ENCODE results near the gene SLC16A3. TPM values are rescaled to one million over a fixed set of nuclear protein-coding genes. Genes with fewer than 3 reads are reported as not detected.
"Not testable (repeated sequence)": the region's sequence is repeated elsewhere in the genome, so short reads cannot be mapped to it uniquely, and the experiment has no call there.

Gene SLC16A3
- total RNA-seq, 1 experiment from 2014 or later: 677 TPM

- no peak for DNase-seq (ENCODE audit: low read depth)
- in situ Hi-C loops (cut with HindIII; ENCODE audit: low pct_unique_long_range_greater_than_20kb, low sequenced_read_pairs): no loop called here
Observed at GRCh38 chr17:82252511-82253178, 23.8 kb downstream of the SLC16A3 start.

- in situ Hi-C loops (cut with HindIII; ENCODE audit: low pct_unique_long_range_greater_than_20kb, low sequenced_read_pairs): no loop called here
- DNase-seq (ENCODE audit: low read depth): no peak
Observed at GRCh38 chr17:82253179-82253544, 24.3 kb downstream of the SLC16A3 start.

DNA sequence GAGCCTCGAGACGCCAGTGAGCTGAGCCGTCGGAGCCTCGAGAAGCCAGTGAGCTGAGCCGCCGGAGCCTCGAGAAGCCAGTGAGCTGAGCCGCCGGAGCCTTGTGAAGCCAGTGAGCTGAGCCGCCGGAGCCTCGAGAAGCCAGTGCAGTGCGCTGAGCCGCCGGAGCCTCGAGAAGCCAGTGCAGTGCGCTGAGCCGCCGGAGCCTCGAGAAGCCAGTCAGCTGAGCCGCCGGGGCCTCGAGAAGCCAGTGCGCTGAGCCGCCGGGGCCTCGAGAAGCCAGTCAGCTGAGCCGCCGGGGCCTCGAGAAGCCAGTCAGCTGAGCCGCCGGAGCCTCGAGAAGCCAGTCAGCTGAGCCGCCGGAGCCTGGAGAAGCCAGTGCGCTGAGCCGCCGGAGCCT, 25.3 kb downstream of the SLC16A3 start:
- DNase-seq (ENCODE audit: low read depth); in situ Hi-C loops (cut with HindIII; ENCODE audit: low pct_unique_long_range_greater_than_20kb, low sequenced_read_pairs): not testable (repeated sequence)

DNA sequence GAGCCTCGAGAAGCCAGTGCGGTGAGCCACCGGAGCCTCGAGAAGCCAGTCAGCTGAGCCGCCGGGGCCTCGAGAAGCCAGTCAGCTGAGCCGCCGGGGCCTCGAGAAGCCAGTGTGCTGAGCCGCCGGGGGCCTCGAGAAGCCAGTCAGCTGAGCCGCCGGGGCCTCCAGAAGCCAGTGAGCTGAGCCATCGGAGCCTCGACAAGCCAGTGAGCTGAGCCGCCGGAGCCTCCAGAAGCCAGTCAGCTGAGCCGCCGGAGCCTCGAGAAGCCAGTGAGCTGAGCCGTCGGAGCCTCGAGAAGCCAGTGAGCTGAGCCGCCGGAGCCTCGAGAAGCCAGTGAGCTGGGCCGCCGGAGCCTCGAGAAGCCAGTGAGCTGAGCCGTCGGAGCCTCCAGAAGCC, 25.9 kb downstream of the SLC16A3 start:
- in situ Hi-C loops (cut with HindIII; ENCODE audit: low pct_unique_long_range_greater_than_20kb, low sequenced_read_pairs); DNase-seq (ENCODE audit: low read depth): not testable (repeated sequence)

DNA sequence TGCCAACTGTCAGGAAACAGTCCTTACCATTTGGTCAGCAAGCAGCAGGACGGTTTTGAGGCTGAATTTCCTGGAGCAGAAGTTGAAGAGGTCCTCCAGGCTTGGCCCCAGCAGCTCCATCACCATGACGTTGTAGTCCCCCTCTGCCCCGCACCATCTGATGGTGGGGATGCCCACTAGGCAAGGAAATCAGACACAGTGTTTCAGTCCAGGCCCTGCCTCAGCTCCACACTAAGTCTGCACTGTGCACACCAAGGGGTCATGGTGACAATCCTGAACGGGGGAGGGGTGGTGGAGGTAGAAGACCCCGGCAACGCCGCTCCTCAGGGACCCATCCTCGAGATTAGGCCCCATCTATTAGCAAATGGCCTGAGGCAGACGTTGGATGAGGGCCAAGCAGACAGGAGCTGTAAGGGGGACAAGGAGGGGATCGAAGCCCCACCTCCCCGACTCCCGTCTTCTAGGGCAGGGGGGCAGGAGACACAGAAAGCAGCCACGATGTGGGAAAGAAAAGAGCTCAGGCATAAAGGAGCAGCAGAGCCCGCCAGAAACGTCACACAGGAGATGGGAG, 26.6 kb downstream of the SLC16A3 start:
- DNase-seq (ENCODE audit: low read depth): no peak
- in situ Hi-C loops (cut with HindIII; ENCODE audit: low pct_unique_long_range_greater_than_20kb, low sequenced_read_pairs): no loop called here

DNA sequence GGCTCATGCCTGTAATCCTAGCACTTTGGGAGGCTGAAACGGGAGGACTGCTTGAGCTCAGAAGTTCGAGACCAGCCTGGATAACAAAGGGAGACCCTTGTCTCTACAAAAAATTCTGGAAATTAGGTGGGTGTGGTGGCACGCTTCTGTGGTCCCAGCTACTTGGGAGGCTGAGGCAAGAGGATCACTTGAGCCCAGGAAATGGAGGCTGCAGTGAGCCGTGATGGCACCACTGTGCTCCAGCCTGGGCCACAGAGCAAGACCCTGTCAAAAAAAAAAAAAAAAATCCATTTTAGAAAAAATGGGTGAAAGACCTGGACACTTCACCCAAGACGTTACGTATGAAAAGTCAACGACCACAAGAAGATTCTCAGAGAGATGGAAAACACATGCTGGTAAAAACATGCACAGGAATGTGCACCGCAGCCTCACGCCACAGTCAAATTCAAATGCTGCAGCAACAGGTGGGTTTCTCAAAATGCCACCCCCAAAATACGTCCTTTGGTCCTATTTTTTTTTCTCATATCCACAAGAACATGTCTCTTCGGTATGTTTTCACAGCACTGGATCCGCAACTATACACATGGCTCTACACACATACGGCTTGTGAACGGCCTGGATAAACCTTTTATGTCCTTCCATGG, 27.5 kb downstream of the SLC16A3 start:
- in situ Hi-C loops (cut with HindIII; ENCODE audit: low pct_unique_long_range_greater_than_20kb, low sequenced_read_pairs): no loop called here
- no peak for DNase-seq (ENCODE audit: low read depth)

GRCh38 chr17:82257473-82257872, 28.6 kb downstream of the SLC16A3 start:
- in situ Hi-C loops (cut with HindIII; ENCODE audit: low pct_unique_long_range_greater_than_20kb, low sequenced_read_pairs): no loop called here
- peak; percentile 56 for DNase-seq (ENCODE audit: low read depth)

GRCh38 chr17:82258555-82258954, 29.7 kb downstream of the SLC16A3 start:
- no peak for DNase-seq (ENCODE audit: low read depth)
- in situ Hi-C loops (cut with HindIII; ENCODE audit: low pct_unique_long_range_greater_than_20kb, low sequenced_read_pairs): no loop called here

- in situ Hi-C loops (cut with HindIII; ENCODE audit: low pct_unique_long_range_greater_than_20kb, low sequenced_read_pairs); DNase-seq (ENCODE audit: low read depth): not testable (repeated sequence)
Observed at GRCh38 chr17:82259972-82260961, 31.4 kb downstream of the SLC16A3 start.

- in situ Hi-C loops (cut with HindIII; ENCODE audit: low pct_unique_long_range_greater_than_20kb, low sequenced_read_pairs): no loop called here
- no peak for DNase-seq (ENCODE audit: low read depth)
Observed at GRCh38 chr17:82262344-82262743, 33.5 kb downstream of the SLC16A3 start.

GRCh38 chr17:82263641-82264040, 34.8 kb downstream of the SLC16A3 start:
- in situ Hi-C loops (cut with HindIII; ENCODE audit: low pct_unique_long_range_greater_than_20kb, low sequenced_read_pairs): no loop called here
- no peak for DNase-seq (ENCODE audit: low read depth)

DNA sequence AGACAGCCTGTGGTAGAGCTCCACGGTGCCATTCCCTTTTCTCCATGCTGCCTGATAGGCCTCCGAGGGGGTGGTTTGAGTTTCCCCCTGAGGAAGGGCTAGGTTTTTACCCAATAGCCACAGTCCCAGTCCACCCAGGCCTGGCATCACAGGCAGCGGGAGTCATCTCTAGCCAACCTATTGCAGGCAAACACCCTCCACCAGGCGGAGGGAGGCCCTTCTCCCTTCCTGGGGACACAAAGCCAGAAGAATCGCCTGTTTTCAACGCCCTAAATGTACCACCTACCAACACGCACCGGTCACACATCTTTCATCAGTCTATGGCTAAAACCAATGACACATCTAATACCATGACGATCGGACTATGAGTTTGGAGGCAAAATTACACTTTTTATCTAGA, 37.3 kb downstream of the SLC16A3 start:
- in situ Hi-C loops (cut with HindIII; ENCODE audit: low pct_unique_long_range_greater_than_20kb, low sequenced_read_pairs): no loop called here
- no peak for DNase-seq (ENCODE audit: low read depth)

DNA sequence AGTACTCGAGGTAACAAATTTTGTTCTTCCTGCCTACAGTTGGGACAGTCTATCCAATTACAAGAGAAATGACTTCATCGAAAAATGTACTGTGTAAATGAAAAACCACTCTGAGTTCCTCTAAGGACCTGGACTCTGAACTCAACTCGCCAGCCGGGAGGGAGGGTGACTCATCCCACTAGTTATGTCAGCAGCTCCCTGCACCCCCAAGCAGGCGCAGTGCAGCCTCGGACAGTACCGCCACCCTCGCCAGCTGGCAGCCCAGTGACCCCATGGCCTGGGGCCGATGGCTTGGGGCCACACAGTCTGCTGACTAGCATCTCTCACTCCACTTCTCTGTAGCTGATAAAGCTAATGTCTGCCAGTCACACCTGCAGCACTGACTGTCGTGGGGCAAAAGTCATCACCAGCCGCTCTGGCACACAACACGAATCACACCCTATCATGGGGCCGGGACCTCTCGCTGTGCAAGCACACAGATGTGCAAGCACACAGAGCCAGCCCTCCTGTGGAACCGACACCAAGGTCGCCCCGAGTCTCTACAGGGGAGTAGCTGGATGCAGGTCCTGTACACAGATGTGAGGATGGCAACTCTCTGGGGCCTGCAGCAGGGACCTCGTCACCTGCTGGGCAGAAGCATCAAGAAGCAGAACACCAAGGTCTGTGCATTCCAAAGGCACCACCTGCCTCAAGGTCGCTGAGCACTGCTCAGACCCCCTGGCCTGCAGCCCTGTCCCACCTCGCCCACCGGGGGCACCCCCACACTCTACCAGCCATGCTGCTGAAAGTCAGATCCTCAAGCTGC, 38.9 kb downstream of the SLC16A3 start:
- DNase-seq (ENCODE audit: low read depth): peak; percentile 91
- in situ Hi-C loops (cut with HindIII; ENCODE audit: low pct_unique_long_range_greater_than_20kb, low sequenced_read_pairs): no loop called here

GRCh38 chr17:82269138-82269881, 40.5 kb downstream of the SLC16A3 start:
- DNase-seq (ENCODE audit: low read depth): no peak
- in situ Hi-C loops (cut with HindIII; ENCODE audit: low pct_unique_long_range_greater_than_20kb, low sequenced_read_pairs): no loop called here

DNA sequence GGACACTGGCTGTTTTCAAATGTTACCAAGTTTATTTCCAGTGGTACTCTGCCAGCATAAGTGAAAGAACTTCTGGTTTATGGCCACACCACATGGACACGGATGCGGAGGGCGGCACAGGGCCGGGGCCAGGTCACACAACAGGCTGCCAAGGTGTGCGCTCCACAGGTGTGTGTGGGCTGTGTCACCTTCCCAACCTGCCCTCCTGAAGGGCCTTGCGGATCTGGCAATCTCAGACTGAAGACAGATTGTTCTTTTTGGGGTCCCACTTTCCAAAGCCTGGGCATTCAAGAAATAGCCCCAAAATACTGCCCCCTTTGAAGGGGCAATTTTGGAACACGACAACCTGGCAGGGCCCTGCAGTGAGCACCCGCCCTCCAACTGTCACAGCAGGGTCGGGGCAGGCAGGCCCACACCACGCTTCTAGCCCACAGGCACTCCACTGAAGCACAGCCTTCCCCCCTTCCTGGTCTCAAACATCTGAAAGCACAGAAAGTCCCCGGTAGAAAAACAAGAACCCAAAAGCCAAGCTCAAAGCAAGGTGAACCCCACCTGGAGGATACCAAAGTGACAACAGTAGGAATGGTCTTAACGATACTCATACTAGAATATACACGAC, 41.1 kb downstream of the SLC16A3 start:
- in situ Hi-C loops (cut with HindIII; ENCODE audit: low pct_unique_long_range_greater_than_20kb, low sequenced_read_pairs): no loop called here

DNA sequence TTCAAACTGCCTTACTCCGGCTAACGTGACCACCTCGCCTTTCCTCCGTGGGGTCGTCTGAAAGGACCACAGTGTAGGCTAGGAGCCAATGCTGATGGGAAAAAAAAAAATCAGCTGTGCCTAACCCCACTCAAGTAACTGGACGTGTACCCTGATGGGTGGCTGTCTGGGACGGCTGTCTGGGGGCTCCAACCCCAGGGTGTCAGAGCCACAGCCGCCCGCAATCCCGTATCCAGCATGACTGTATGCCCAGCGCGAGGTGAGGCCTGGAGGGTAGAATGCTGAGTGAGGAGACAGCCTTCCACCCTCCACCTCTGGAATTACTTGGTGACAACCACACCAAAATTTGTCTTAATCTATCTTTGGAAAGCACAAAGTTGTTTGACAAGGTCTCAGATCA, 41.8 kb downstream of the SLC16A3 start:
- in situ Hi-C loops (cut with HindIII; ENCODE audit: low pct_unique_long_range_greater_than_20kb, low sequenced_read_pairs): no loop called here
- no peak for DNase-seq (ENCODE audit: low read depth)

More for the DNA sequence above, 41.1 kb downstream of the SLC16A3 start:
- no peak for DNase-seq (ENCODE audit: low read depth)

DNA sequence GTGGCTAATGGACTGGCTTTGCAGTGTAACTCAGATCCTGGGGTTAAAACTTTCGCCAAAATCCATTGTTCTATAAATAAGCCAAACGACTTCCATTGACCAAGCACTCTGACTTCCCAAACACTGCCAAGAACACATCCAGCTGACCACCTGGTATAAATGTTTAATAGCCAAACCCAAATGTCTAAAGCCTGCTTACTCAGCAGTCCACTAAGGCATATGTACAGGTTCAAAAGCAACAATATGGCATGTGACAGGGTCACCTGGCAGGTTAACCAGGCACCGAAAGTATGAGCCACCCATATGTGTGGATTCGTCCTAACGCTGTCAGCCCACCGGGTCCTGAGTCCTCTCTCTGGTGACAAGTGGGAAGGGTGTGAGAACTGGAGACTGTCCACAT, 42.6 kb downstream of the SLC16A3 start:
- no peak for DNase-seq (ENCODE audit: low read depth)
- in situ Hi-C loops (cut with HindIII; ENCODE audit: low pct_unique_long_range_greater_than_20kb, low sequenced_read_pairs): no loop called here
